ENCODE measurements around the gene HSDL2.
"Not testable (repeated sequence)": the region's sequence is repeated elsewhere in the genome, so short reads cannot be mapped to it uniquely, and the experiment has no call there.

Gene HSDL2

GRCh38 chr9:112366591-112366990 is 13.3 kb upstream of the HSDL2 start:
- DNase-seq (ENCODE audit: low read depth), result no peak

GRCh38 chr9:112367465-112367864 is 12.4 kb upstream of the HSDL2 start:
- DNase-seq (ENCODE audit: low read depth), result no peak

GRCh38 chr9:112369817-112370216 is 10.1 kb upstream of the HSDL2 start:
- DNase-seq (ENCODE audit: low read depth), result no peak

- no peak for DNase-seq (ENCODE audit: low read depth)
These were observed 8.8 kb upstream of the HSDL2 start for GRCh38 chr9:112371060-112371459.

- not testable (repeated sequence) for DNase-seq (ENCODE audit: low read depth)
These were observed 6.2 kb upstream of the HSDL2 start for GRCh38 chr9:112373666-112374065.

GRCh38 chr9:112374232-112374631 is 5.7 kb upstream of the HSDL2 start:
- DNase-seq (ENCODE audit: low read depth), result not testable (repeated sequence)

- DNase-seq (ENCODE audit: low read depth), result no peak
These were observed 4.5 kb upstream of the HSDL2 start for GRCh38 chr9:112375361-112375760.

- DNase-seq (ENCODE audit: low read depth), result no peak
These were observed 2.8 kb upstream of the HSDL2 start for GRCh38 chr9:112377087-112377486.

GRCh38 chr9:112377684-112378327 is 2.1 kb upstream of the HSDL2 start:
- no peak for DNase-seq (ENCODE audit: low read depth)

- no peak for DNase-seq (ENCODE audit: low read depth)
These were observed 1.4 kb upstream of the HSDL2 start for GRCh38 chr9:112378328-112379176.

- peak; percentile 96 for DNase-seq (ENCODE audit: low read depth)
These were observed 469 bp upstream of the HSDL2 start for GRCh38 chr9:112379177-112380101.

GRCh38 chr9:112380825-112381221 is 915 bp downstream of the HSDL2 start:
- DNase-seq (ENCODE audit: low read depth), result no peak

- DNase-seq (ENCODE audit: low read depth), result no peak
These were observed 2.2 kb downstream of the HSDL2 start for GRCh38 chr9:112382066-112382465.

- DNase-seq (ENCODE audit: low read depth), result no peak
These were observed 2.8 kb downstream of the HSDL2 start for GRCh38 chr9:112382501-112383364.

GRCh38 chr9:112384219-112384618 is 4.3 kb downstream of the HSDL2 start:
- DNase-seq (ENCODE audit: low read depth), result no peak

GRCh38 chr9:112384690-112385089 is 4.8 kb downstream of the HSDL2 start:
- no peak for DNase-seq (ENCODE audit: low read depth)

GRCh38 chr9:112387115-112387514 is 7.2 kb downstream of the HSDL2 start:
- no peak for DNase-seq (ENCODE audit: low read depth)

- DNase-seq (ENCODE audit: low read depth), result not testable (repeated sequence)
These were observed 10.0 kb downstream of the HSDL2 start for GRCh38 chr9:112389897-112390296.

- not testable (repeated sequence) for DNase-seq (ENCODE audit: low read depth)
These were observed 12.1 kb downstream of the HSDL2 start for GRCh38 chr9:112391936-112392560.

- DNase-seq (ENCODE audit: low read depth), result not testable (repeated sequence)
These were observed 13.2 kb downstream of the HSDL2 start for GRCh38 chr9:112393146-112393545.

- DNase-seq (ENCODE audit: low read depth), result no peak
These were observed 16.5 kb downstream of the HSDL2 start for GRCh38 chr9:112396416-112396815.
